HUDEP-2 (cell line): ENCODE data around the gene DLGAP3.
"Not testable (repeated sequence)": the region's sequence is repeated elsewhere in the genome, so short reads cannot be mapped to it uniquely, and the experiment has no call there.

ENCODE experiments used
- DNase-seq, 76 experiments: peaks; one replicate each; lab custom pipeline; 2025; ENCODE audit not compliant: unreplicated experiment in 76 of 76; lab: John Stamatoyannopoulos, UW

DLGAP3 gene

GRCh38 chr1:34929497-34929852 is at the start of gene DLGAP3:
Gene DLGAP3 (minus strand): TSS chr1:34929650. CDS start chr1:34905383, 24,267 bp downstream.
- DNase-seq: no peak

GRCh38 chr1:34978921-34979320 is 49.5 kb upstream of the DLGAP3 start:
- no peak for DNase-seq

- no peak for DNase-seq
Measured at GRCh38 chr1:34977858-34978257, 48.4 kb upstream of the DLGAP3 start.

GRCh38 chr1:34977210-34977471 is 47.7 kb upstream of the DLGAP3 start:
- DNase-seq: no peak

GRCh38 chr1:34976384-34977209 is 47.1 kb upstream of the DLGAP3 start:
- DNase-seq: no peak

GRCh38 chr1:34975771-34976170 is 46.3 kb upstream of the DLGAP3 start:
- DNase-seq: no peak

- DNase-seq: no peak
Measured at GRCh38 chr1:34975338-34975737, 45.9 kb upstream of the DLGAP3 start.

GRCh38 chr1:34974626-34975025 is 45.2 kb upstream of the DLGAP3 start:
- no peak for DNase-seq

GRCh38 chr1:34973326-34973725 is 43.9 kb upstream of the DLGAP3 start:
- no peak for DNase-seq

- DNase-seq: no peak
Measured at GRCh38 chr1:34970829-34971228, 41.4 kb upstream of the DLGAP3 start.

GRCh38 chr1:34970220-34970735 is 40.8 kb upstream of the DLGAP3 start:
- DNase-seq: no peak

GRCh38 chr1:34968297-34968696 is 38.8 kb upstream of the DLGAP3 start:
- DNase-seq: not testable (repeated sequence)

- not testable (repeated sequence) for DNase-seq
Measured at GRCh38 chr1:34967672-34968071, 38.2 kb upstream of the DLGAP3 start.

GRCh38 chr1:34965597-34965996 is 36.1 kb upstream of the DLGAP3 start:
- no peak for DNase-seq

- no peak for DNase-seq
Measured at GRCh38 chr1:34950428-34950827, 21.0 kb upstream of the DLGAP3 start.

GRCh38 chr1:34948739-34949138 is 19.3 kb upstream of the DLGAP3 start:
- DNase-seq: not testable (repeated sequence)

- DNase-seq: not testable (repeated sequence)
Measured at GRCh38 chr1:34947641-34948314, 18.3 kb upstream of the DLGAP3 start.

- no peak for DNase-seq
Measured at GRCh38 chr1:34946211-34946610, 16.8 kb upstream of the DLGAP3 start.

GRCh38 chr1:34941798-34942197 is 12.3 kb upstream of the DLGAP3 start:
- DNase-seq: not testable (repeated sequence)

GRCh38 chr1:34930702-34931071 is 1.2 kb upstream of the DLGAP3 start:
- DNase-seq: no peak

- no peak for DNase-seq
Measured at GRCh38 chr1:34929853-34930701, 627 bp upstream of the DLGAP3 start.
